Astrocyte (in vitro differentiated cells and primary cell): ENCODE data around the gene CWF19L1.

Experiments
- EZH2 ChIP-seq: IDR thresholded peaks from 2 replicates; pipeline ENCODE4 v1.6.1; 2012; ENCODE audit warnings: mild to moderate bottlenecking, low read length, inconsistent platforms; ENCODE audit not compliant: insufficient read depth
- TF ChIP-seq, protein P1 (sequence below): IDR thresholded peaks from 2 replicates; pipeline ENCODE4 v1.5.1; 2011; ENCODE audit warnings: low read depth, mild to moderate bottlenecking, inconsistent platforms, low read length, moderate library complexity; ENCODE audit not compliant: insufficient read depth

DNA sequence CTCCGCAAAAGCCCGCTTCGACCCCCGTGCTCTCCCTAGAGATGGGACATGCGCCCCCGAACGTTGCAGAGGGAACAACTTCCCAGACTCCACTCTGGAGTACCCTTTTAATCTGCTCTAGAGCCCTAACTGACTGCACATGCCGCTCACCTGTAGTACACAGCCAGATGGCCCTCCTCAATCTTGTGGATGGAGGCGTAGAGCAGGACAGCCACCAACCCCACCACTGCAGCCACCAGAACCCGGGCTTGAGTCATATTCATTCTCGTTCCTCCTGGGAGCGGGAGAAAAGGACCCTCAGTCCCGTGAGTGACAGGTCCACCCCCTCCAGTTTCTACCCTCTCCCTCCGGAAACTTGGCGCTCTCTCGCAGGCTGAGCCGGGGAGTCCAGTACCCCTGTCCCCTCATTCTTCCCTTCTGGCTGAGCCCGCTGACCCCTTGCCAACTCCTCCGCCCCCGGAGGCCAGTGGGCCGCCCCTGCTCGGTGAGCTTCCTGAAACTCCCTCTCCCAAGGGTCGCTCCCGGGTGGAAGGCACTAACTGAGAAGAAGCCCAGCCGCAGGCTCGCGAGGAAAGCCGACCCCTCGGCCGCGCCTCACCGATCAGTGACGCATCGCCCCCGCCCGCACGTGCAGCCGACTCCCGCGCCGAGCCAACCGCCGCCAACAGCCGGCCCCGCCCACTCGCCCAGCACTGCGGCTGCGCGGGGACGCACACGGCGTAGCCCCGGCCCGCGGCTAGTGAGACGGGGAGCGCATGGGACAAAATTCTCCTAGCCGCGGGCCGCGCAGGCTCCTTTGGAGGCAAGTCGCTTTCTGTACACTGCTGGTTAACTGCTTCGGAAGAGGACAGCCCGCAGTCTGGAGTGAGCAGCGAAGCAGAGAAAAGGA, 81.8 kb downstream of the CWF19L1 start, which contains the start of gene ERLIN1:
- TF ChIP-seq, protein P1, sequence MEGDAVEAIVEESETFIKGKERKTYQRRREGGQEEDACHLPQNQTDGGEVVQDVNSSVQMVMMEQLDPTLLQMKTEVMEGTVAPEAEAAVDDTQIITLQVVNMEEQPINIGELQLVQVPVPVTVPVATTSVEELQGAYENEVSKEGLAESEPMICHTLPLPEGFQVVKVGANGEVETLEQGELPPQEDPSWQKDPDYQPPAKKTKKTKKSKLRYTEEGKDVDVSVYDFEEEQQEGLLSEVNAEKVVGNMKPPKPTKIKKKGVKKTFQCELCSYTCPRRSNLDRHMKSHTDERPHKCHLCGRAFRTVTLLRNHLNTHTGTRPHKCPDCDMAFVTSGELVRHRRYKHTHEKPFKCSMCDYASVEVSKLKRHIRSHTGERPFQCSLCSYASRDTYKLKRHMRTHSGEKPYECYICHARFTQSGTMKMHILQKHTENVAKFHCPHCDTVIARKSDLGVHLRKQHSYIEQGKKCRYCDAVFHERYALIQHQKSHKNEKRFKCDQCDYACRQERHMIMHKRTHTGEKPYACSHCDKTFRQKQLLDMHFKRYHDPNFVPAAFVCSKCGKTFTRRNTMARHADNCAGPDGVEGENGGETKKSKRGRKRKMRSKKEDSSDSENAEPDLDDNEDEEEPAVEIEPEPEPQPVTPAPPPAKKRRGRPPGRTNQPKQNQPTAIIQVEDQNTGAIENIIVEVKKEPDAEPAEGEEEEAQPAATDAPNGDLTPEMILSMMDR: no peak
- TF ChIP-seq EZH2: no peak
